Measurements from ENCODE around the gene NXPE4. TPM values are rescaled to one million over a fixed set of nuclear protein-coding genes. Genes with fewer than 3 reads are reported as not detected.
"Not testable (repeated sequence)": the region's sequence is repeated elsewhere in the genome, so short reads cannot be mapped to it uniquely, and the experiment has no call there.

Gene NXPE4
- total RNA-seq, 4 donors from 2014 or later: 0.80 TPM; not detected in 3

GRCh38 chr11:114610984-114611944 is 15.7 kb upstream of the NXPE4 start:
- Histone ChIP-seq H3K27me3 (no peaks in the 10 kb centered on the region), H3K27ac (no peak overlapping the region), H3K4me1 (no peaks in the 10 kb centered on the region), H3K36me3 (no peaks in the 10 kb centered on the region), H3K9me3 (no peaks in the 10 kb centered on the region), H3K4me3 (no peak overlapping the region)
- in situ Hi-C loops (cut with MboI; ENCODE audit: low sequenced_read_pairs in 4 of 4): no loop called here
- DNase-seq (no peak), ATAC-seq (no peak)
- no peak for TF ChIP-seq CTCF (IDR thresholded peaks at IDR 0.05 in 4 of 5, conservative IDR thresholded peaks at IDR 0.05 in 1 of 5)
- no peak for TF ChIP-seq POLR2A (IDR thresholded peaks at IDR 0.05)
- intact Hi-C loops (cut with DNase I; ENCODE audit: low total_unique reads): no loop called here

GRCh38 chr11:114610550-114610949 is 15.0 kb upstream of the NXPE4 start:
- H3K4me1 ChIP-seq: no peaks in the 10 kb centered on the region
- in situ Hi-C loops (cut with MboI; ENCODE audit: low sequenced_read_pairs in 4 of 4) (no loop called here), intact Hi-C loops (cut with DNase I; ENCODE audit: low total_unique reads) (no loop called here)
- H3K9me3 ChIP-seq: no peaks in the 10 kb centered on the region
- H3K36me3 ChIP-seq: no peaks in the 10 kb centered on the region
- DNase-seq (no peak), ATAC-seq (no peak)
- H3K4me3 ChIP-seq: no peak overlapping the region
- TF ChIP-seq POLR2A (IDR thresholded peaks at IDR 0.05): no peak
- TF ChIP-seq CTCF (IDR thresholded peaks at IDR 0.05 in 4 of 5, conservative IDR thresholded peaks at IDR 0.05 in 1 of 5): no peak
- no peak overlapping the region for H3K27ac ChIP-seq
- no peaks in the 10 kb centered on the region for H3K27me3 ChIP-seq

GRCh38 chr11:114609429-114609828 is 13.8 kb upstream of the NXPE4 start:
- no peaks in the 10 kb centered on the region for H3K27me3 ChIP-seq
- DNase-seq (no peak), ATAC-seq (no peak)
- in situ Hi-C loops (cut with MboI; ENCODE audit: low sequenced_read_pairs in 4 of 4): no loop called here
- intact Hi-C loops (cut with DNase I; ENCODE audit: low total_unique reads): loop anchor here (10.0 kb wide), 1 partner anchor 265 kb away; no protein-coding TSS in a partner anchor
- no peak overlapping the region for H3K27ac ChIP-seq
- H3K4me1 ChIP-seq: no peaks in the 10 kb centered on the region
- no peaks in the 10 kb centered on the region for H3K36me3 ChIP-seq
- no peak overlapping the region for H3K4me3 ChIP-seq
- TF ChIP-seq CTCF (IDR thresholded peaks at IDR 0.05 in 4 of 5, conservative IDR thresholded peaks at IDR 0.05 in 1 of 5): no peak
- no peak for TF ChIP-seq POLR2A (IDR thresholded peaks at IDR 0.05)
- no peaks in the 10 kb centered on the region for H3K9me3 ChIP-seq

- not testable (repeated sequence) for ATAC-seq
These were observed 13.0 kb upstream of the NXPE4 start for GRCh38 chr11:114608605-114609004.

GRCh38 chr11:114607753-114608459 is 12.3 kb upstream of the NXPE4 start:
- in situ Hi-C loops (cut with MboI; ENCODE audit: low sequenced_read_pairs in 4 of 4) (no loop called here), intact Hi-C loops (cut with DNase I; ENCODE audit: low total_unique reads) (loop anchor here (10.0 kb wide), 1 partner anchor 263 kb away; no protein-coding TSS in a partner anchor)
- Histone ChIP-seq H3K9me3 (no peaks in the 10 kb centered on the region), H3K4me1 (no peaks in the 10 kb centered on the region), H3K36me3 (no peaks in the 10 kb centered on the region), H3K4me3 (no peak overlapping the region), H3K27me3 (no peaks in the 10 kb centered on the region), H3K27ac (no peak overlapping the region)
- TF ChIP-seq POLR2A (IDR thresholded peaks at IDR 0.05) (no peak), CTCF (IDR thresholded peaks at IDR 0.05 in 4 of 5, conservative IDR thresholded peaks at IDR 0.05 in 1 of 5) (no peak)
- ATAC-seq (no peak), DNase-seq (no peak)

More at GRCh38 chr11:114608605-114609004, 13.0 kb upstream of the NXPE4 start:
- in situ Hi-C loops (cut with MboI; ENCODE audit: low sequenced_read_pairs in 4 of 4); H3K4me1 ChIP-seq; H3K4me3 ChIP-seq; DNase-seq; H3K9me3 ChIP-seq; H3K36me3 ChIP-seq; H3K27me3 ChIP-seq; H3K27ac ChIP-seq: not testable (repeated sequence)
- intact Hi-C loops (cut with DNase I; ENCODE audit: low total_unique reads): loop anchor here (10.0 kb wide), 1 partner anchor 264 kb away; no protein-coding TSS in a partner anchor

- intact Hi-C loops (cut with DNase I; ENCODE audit: low total_unique reads): loop anchor here (10.0 kb wide), 1 partner anchor 262 kb away; no protein-coding TSS in a partner anchor
- not testable (repeated sequence) for H3K4me1 ChIP-seq, H3K4me3 ChIP-seq
These were observed 11.2 kb upstream of the NXPE4 start for GRCh38 chr11:114606802-114607075.

More at GRCh38 chr11:114606802-114607075, 11.2 kb upstream of the NXPE4 start:
- H3K27me3 ChIP-seq; ATAC-seq; in situ Hi-C loops (cut with MboI; ENCODE audit: low sequenced_read_pairs in 4 of 4); H3K9me3 ChIP-seq; H3K36me3 ChIP-seq; DNase-seq; H3K27ac ChIP-seq: not testable (repeated sequence)

Data from gastrocnemius medialis (tissue), 4 donors.